Hepatocyte (in vitro differentiated cells): ENCODE measurements around the gene MIER1. TPM values are rescaled to one million over a fixed set of nuclear protein-coding genes. Genes with fewer than 3 reads are reported as not detected.

Experiments used
- DNase-seq: peaks from one replicate; pipeline ENCODE4 v3.0.0-alpha.2; 2016; ENCODE audit warnings: low spot score
- H2AFZ ChIP-seq: fragments of 200-600 bp; sonication (generic); 2 replicates; pipeline ENCODE4 v1.6.0; 2016; ENCODE audit warnings: antibody characterized with exemption, mild to moderate bottlenecking
- H3K27ac ChIP-seq: fragments of 200-600 bp; sonication (generic); 2 replicates; pipeline ENCODE4 v1.5.1; 2016; ENCODE audit warnings: mild to moderate bottlenecking
- H3K27me3 ChIP-seq: fragments of 200-600 bp; sonication (generic); 2 replicates; pipeline ENCODE4 v1.6.1; 2016
- H3K36me3 ChIP-seq: fragments of 200-600 bp; sonication (generic); replicated peaks from 2 replicates; pipeline ENCODE4 v1.5.1; 2016; ENCODE audit warnings: low read depth; ENCODE audit not compliant: insufficient read depth
- H3K4me1 ChIP-seq: fragments of 200-600 bp; sonication (generic); 2 replicates; pipeline ENCODE4 v1.5.1; 2016; ENCODE audit warnings: mild to moderate bottlenecking, moderate library complexity; ENCODE audit not compliant: insufficient read depth
- H3K4me2 ChIP-seq: fragments of 200-600 bp; sonication (generic); 2 replicates; pipeline ENCODE4 v1.6.0; 2016
- H3K4me3 ChIP-seq: fragments of 200-600 bp; sonication (generic); 2 replicates; pipeline ENCODE4 v1.5.1; 2016; ENCODE audit warnings: mild to moderate bottlenecking
- H3K79me2 ChIP-seq: fragments of 200-600 bp; sonication (generic); 2 replicates; pipeline ENCODE4 v1.6.0; 2017; ENCODE audit warnings: mild to moderate bottlenecking
- H3K9me2 ChIP-seq: fragments of 200-600 bp; sonication (generic); replicated peaks from 2 replicates; pipeline ENCODE4 v1.6.0; 2017; ENCODE audit warnings: mild to moderate bottlenecking; ENCODE audit not compliant: insufficient read depth
- H3K9me3 ChIP-seq: fragments of 200-600 bp; sonication (generic); 2 replicates; pipeline ENCODE4 v1.5.1; 2016; ENCODE audit warnings: low read depth, mild to moderate bottlenecking
- H4K20me1 ChIP-seq: fragments of 200-600 bp; sonication (generic); 2 replicates; pipeline ENCODE4 v1.6.0; 2016; ENCODE audit warnings: mild to moderate bottlenecking; ENCODE audit not compliant: insufficient read depth, poor library complexity, severe bottlenecking
- EZH2 ChIP-seq: fragments of 200-600 bp; sonication (generic); IDR thresholded peaks from 2 replicates; pipeline ENCODE4 v1.6.1; 2016; ENCODE audit warnings: antibody characterized with exemption, mild to moderate bottlenecking, borderline replicate concordance
- EZH2phosphoT487 ChIP-seq: fragments of 200-600 bp; sonication (generic); IDR thresholded peaks from one replicate; pipeline ENCODE4 v1.6.1; 2018; ENCODE audit warnings: antibody characterized with exemption, mild to moderate bottlenecking, low read depth, moderate library complexity; ENCODE audit not compliant: unreplicated experiment, severe bottlenecking
- WGBS: methylation state at CpG from one replicate; pipeline ENCODE4 v1.1.6; 2016; ENCODE audit warnings: low lambda C conversion rate; ENCODE audit errors: missing lambda C conversion rate; 5-methylcytosine and 5-hydroxymethylcytosine counted together
- polyA plus RNA-seq: library from polyadenylated mRNA; unstranded; fragments of >200 nt; fragmentation: Nextera tagmentation; extraction: Ambion mirVana; gene quantifications from 2 replicates; pipeline ENCODE4 v1.2.1, GENCODE V29; 2016
- total RNA-seq: library from RNA; depleted of rRNA; stranded (reverse); fragments of >200 nt; gene quantifications from 2 replicates; pipeline ENCODE4 v1.2.3, GENCODE V29; 2014
- TF ChIP-seq, protein P1 (sequence below): fragments of 200-600 bp; sonication (generic); IDR thresholded peaks from 2 replicates; pipeline ENCODE4 v1.5.1; 2016; ENCODE audit warnings: antibody characterized with exemption, mild to moderate bottlenecking; ENCODE audit not compliant: poor library complexity

The MIER1 gene
- total and polyA plus RNA-seq, 2 experiments from 2014 or later: 19.3 to 42.2 TPM

DNA sequence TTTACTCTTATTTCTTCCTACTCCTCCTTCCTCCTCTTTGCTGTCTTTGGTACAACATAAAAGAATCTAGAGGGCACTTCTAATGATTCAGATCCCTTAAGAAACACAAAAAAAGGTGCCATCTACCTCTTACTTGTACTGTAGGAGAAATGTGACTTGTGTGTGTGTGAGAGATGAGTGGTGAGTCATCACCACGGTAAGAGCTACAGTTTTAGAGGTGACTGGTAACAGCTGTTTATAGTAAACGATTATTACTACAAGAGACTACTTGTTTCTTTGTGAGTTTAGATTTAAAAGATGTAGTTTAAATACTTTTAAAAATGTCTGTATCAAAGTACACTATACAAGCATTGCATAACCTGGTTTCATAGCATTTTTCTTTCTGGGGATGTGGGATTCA lies 88.8 kb downstream of the MIER1 start:
- 45% methylated on average over 2 of the region's 2 CpGs for WGBS
- Histone ChIP-seq H2AFZ (no peak overlapping the region), H3K9me3 (no peaks in the 10 kb centered on the region), H3K9me2 (no peaks in the 10 kb centered on the region), H3K27me3 (no peaks in the 10 kb centered on the region), H3K4me1 (no peaks in the 10 kb centered on the region), H3K79me2 (peaks cover 14% of the 10 kb centered on the region), H4K20me1 (no peaks in the 10 kb centered on the region), H3K36me3 (no peaks in the 10 kb centered on the region), H3K27ac (no peak overlapping the region), H3K4me3 (no peak overlapping the region), H3K4me2 (no peak overlapping the region)
- no peak for DNase-seq
- TF ChIP-seq, protein P1, sequence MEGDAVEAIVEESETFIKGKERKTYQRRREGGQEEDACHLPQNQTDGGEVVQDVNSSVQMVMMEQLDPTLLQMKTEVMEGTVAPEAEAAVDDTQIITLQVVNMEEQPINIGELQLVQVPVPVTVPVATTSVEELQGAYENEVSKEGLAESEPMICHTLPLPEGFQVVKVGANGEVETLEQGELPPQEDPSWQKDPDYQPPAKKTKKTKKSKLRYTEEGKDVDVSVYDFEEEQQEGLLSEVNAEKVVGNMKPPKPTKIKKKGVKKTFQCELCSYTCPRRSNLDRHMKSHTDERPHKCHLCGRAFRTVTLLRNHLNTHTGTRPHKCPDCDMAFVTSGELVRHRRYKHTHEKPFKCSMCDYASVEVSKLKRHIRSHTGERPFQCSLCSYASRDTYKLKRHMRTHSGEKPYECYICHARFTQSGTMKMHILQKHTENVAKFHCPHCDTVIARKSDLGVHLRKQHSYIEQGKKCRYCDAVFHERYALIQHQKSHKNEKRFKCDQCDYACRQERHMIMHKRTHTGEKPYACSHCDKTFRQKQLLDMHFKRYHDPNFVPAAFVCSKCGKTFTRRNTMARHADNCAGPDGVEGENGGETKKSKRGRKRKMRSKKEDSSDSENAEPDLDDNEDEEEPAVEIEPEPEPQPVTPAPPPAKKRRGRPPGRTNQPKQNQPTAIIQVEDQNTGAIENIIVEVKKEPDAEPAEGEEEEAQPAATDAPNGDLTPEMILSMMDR: no peak
- TF ChIP-seq EZH2: no peak
- no peak for TF ChIP-seq EZH2phosphoT487

GRCh38 chr1:67018574-67018973 lies 93.8 kb downstream of the MIER1 start:
- Histone ChIP-seq H3K27me3 (no peaks in the 10 kb centered on the region), H3K4me1 (peaks cover 12% of the 10 kb centered on the region), H3K79me2 (no peaks in the 10 kb centered on the region), H3K9me3 (no peaks in the 10 kb centered on the region), H3K4me2 (no peak overlapping the region), H4K20me1 (no peaks in the 10 kb centered on the region), H2AFZ (no peak overlapping the region), H3K4me3 (no peak overlapping the region), H3K9me2 (no peaks in the 10 kb centered on the region), H3K36me3 (no peaks in the 10 kb centered on the region), H3K27ac (no peak overlapping the region)
- no peak for DNase-seq
- TF ChIP-seq EZH2: no peak
- TF ChIP-seq, protein P1: no peak
- no peak for TF ChIP-seq EZH2phosphoT487
- WGBS: 71% methylated on average over 2 of the region's 2 CpGs

DNA sequence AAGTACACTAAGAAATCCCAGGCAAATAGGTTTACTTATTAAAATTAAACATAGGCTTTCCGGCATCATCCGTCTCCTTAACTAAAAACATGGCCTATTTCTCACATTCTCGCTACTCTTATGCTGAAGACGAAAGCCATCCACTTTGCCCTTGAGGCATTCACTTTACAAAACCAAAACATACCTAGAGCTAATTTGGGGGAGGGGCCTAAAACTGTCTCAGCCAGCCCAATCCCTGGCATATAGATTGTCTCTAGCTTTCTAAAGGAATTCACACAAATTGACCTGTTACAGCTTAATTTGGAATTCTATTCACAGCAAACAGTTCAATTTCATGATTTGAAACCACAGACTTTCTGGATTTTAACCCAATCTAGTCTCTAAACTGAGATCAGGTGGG lies 94.3 kb downstream of the MIER1 start:
- H3K4me2 ChIP-seq: no peak overlapping the region
- no peak overlapping the region for H3K4me3 ChIP-seq
- no peak for DNase-seq
- TF ChIP-seq, protein P1: no peak
- TF ChIP-seq EZH2 (no peak), EZH2phosphoT487 (no peak)
- H3K27ac ChIP-seq: peak overlapping the region; percentile 21
- no peak overlapping the region for H2AFZ ChIP-seq
- H3K9me2 ChIP-seq: no peaks in the 10 kb centered on the region
- H3K4me1 ChIP-seq: peaks cover 12% of the 10 kb centered on the region
- H3K9me3 ChIP-seq: no peaks in the 10 kb centered on the region
- no peaks in the 10 kb centered on the region for H3K36me3 ChIP-seq
- no peaks in the 10 kb centered on the region for H4K20me1 ChIP-seq
- no peaks in the 10 kb centered on the region for H3K79me2 ChIP-seq
- WGBS: 78% methylated on average over 4 of the region's 4 CpGs
- no peaks in the 10 kb centered on the region for H3K27me3 ChIP-seq

DNA sequence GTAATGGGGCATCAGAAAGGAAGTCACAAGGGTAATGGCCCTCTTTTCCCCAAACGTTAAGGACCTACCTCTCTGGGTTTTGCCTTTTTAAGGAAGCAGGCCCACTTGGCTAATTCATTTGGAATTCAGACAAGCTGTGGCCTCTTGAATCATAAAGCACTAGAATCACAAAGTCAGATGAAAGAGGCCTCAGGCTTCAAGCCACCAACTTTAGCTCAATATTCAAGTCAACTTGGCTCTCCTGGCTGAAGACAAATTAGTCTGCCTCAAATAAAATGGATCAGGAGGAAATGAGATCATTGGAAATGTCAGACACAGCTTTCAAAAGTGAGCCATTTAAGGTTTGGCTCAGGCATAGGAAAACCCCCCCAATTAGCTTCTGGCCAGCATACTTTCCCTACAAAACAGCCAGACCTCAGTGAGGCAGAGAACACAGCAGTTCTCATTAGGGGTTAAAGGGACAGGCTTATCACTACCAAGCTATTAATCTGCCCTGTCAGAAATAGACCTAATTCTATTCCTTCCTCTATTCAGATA lies 94.9 kb downstream of the MIER1 start:
- WGBS: 33% methylated on average over 1 of the region's 1 CpG
- TF ChIP-seq EZH2phosphoT487: no peak
- no peak for TF ChIP-seq EZH2
- TF ChIP-seq, protein P1: no peak
- Histone ChIP-seq H3K27me3 (no peaks in the 10 kb centered on the region), H3K79me2 (no peaks in the 10 kb centered on the region), H3K4me3 (no peak overlapping the region), H3K4me2 (peak overlapping the region; percentile 10), H3K27ac (peak overlapping the region; percentile 21), H3K4me1 (peaks cover 12% of the 10 kb centered on the region), H3K9me3 (no peaks in the 10 kb centered on the region), H2AFZ (no peak overlapping the region), H4K20me1 (no peaks in the 10 kb centered on the region), H3K36me3 (no peaks in the 10 kb centered on the region), H3K9me2 (no peaks in the 10 kb centered on the region)
- no peak for DNase-seq
